Vagina (tissue), 2 donors: ENCODE measurements around the gene TMEM63B.

Source experiments
- POLR2A ChIP-seq, 2 donors: fragments of 450-650 bp; IDR thresholded peaks; one replicate each; pipeline ENCODE4 v1.6.1; 2017; ENCODE audit warnings: antibody characterized with exemption in 2 of 2, mild to moderate bottlenecking in 2 of 2, moderate library complexity in 2 of 2
- TF ChIP-seq, protein P1 (sequence below), 3 experiments: fragments of 450-650 bp in 2 of 3; fragments of 200-600 bp in 1 of 3; sonication (generic) in 1 of 3; IDR thresholded peaks; one replicate each; pipeline ENCODE4 v1.5.1; 2017 to 2019; ENCODE audit warnings: antibody characterized with exemption in 3 of 3, mild to moderate bottlenecking in 2 of 3, moderate library complexity in 2 of 3

DNA sequence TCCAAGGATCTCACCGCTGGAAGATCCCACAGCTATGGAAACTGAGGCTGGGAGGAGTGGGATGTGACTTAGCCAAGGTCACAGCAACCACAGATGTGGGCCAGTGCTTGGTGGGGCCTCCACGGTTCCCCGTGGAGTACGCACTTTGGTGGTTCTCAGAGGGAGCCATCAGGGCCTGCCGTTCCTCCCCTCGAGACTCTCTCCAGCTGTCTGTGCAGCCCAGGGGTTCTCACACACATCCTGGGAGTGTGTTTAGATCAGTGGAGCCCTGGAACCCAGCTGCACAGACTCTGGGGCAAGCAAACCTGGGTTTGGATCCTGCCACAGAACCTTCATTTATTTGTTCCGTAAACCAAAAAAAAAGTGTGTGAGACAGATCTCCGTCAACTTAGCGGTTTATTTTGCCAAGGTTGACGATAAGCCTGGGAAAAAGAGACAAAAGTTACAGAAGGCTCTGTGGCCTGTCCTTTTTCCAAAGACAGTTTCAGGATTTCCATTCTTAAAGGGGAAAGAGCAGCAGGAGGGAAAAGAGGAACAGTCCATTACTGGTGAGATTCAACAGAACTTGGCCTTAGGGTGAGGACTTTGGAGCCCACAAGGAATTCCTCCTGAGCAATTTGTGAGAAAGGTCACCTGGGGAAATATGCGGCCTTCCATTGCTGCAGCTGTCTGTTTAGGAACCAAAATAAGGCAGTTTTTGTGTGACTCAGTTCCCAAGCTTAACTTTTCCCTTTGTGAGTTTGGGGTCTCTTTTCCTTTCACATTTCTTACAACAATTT lies 75.8 kb downstream of the TMEM63B start:
- TF ChIP-seq POLR2A (IDR thresholded peaks at IDR 0.05) = no peak
- TF ChIP-seq, protein P1, sequence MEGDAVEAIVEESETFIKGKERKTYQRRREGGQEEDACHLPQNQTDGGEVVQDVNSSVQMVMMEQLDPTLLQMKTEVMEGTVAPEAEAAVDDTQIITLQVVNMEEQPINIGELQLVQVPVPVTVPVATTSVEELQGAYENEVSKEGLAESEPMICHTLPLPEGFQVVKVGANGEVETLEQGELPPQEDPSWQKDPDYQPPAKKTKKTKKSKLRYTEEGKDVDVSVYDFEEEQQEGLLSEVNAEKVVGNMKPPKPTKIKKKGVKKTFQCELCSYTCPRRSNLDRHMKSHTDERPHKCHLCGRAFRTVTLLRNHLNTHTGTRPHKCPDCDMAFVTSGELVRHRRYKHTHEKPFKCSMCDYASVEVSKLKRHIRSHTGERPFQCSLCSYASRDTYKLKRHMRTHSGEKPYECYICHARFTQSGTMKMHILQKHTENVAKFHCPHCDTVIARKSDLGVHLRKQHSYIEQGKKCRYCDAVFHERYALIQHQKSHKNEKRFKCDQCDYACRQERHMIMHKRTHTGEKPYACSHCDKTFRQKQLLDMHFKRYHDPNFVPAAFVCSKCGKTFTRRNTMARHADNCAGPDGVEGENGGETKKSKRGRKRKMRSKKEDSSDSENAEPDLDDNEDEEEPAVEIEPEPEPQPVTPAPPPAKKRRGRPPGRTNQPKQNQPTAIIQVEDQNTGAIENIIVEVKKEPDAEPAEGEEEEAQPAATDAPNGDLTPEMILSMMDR (IDR thresholded peaks at IDR 0.05) = no peak
